Tibial nerve (tissue), 3 donors: ENCODE results near the gene NUP93.

ENCODE experiments used
- POLR2A ChIP-seq, 2 donors: fragments of 450-650 bp; IDR thresholded peaks; one replicate each; pipeline ENCODE4 v1.6.1; 2017; ENCODE audit warnings: antibody characterized with exemption in 2 of 2, mild to moderate bottlenecking in 2 of 2, moderate library complexity in 2 of 2
- TF ChIP-seq, protein P1 (sequence below), 5 experiments: fragments of 200-600 bp in 3 of 5; fragments of 450-650 bp in 2 of 5; sonication (generic) in 3 of 5; IDR thresholded peaks; one replicate each; pipeline ENCODE4 v1.5.1; 2016 to 2019; ENCODE audit warnings: antibody characterized with exemption in 5 of 5, mild to moderate bottlenecking in 3 of 5, moderate library complexity in 2 of 5

DNA sequence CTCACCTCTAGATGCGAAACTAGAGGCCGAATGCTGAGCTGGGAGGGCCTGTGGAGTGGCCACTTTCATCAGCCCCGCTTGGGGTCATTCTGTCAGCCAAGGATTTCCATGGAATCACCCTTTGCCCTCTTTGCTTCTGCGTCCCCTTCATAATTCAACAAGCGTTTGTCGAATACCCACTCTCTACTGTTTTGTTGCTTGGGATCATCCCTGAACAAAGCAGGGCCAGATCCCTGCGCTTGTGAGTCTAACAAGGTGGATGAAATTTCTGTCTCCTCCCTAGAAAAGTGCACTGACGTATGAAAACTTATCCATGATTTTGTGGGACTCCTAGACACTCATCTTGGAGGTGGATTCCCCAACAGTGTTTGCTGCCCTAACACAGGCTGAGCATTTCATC, 131.8 kb downstream of the NUP93 start:
- no peak for TF ChIP-seq POLR2A (IDR thresholded peaks at IDR 0.05)
- TF ChIP-seq, protein P1, sequence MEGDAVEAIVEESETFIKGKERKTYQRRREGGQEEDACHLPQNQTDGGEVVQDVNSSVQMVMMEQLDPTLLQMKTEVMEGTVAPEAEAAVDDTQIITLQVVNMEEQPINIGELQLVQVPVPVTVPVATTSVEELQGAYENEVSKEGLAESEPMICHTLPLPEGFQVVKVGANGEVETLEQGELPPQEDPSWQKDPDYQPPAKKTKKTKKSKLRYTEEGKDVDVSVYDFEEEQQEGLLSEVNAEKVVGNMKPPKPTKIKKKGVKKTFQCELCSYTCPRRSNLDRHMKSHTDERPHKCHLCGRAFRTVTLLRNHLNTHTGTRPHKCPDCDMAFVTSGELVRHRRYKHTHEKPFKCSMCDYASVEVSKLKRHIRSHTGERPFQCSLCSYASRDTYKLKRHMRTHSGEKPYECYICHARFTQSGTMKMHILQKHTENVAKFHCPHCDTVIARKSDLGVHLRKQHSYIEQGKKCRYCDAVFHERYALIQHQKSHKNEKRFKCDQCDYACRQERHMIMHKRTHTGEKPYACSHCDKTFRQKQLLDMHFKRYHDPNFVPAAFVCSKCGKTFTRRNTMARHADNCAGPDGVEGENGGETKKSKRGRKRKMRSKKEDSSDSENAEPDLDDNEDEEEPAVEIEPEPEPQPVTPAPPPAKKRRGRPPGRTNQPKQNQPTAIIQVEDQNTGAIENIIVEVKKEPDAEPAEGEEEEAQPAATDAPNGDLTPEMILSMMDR (IDR thresholded peaks at IDR 0.05), result no peak
